Myocyte (in vitro differentiated cells): ENCODE measurements around the gene COQ2. TPM values are rescaled to one million over a fixed set of nuclear protein-coding genes. Genes with fewer than 3 reads are reported as not detected.
A peak's percentile ranks its signal among the peaks of the same experiment; 100 is the strongest.
"Not testable (repeated sequence)": the region's sequence is repeated elsewhere in the genome, so short reads cannot be mapped to it uniquely, and the experiment has no call there.

Experiments used
- DNase-seq: peaks from one replicate; pipeline ENCODE4 v3.0.0-alpha.2; 2012; ENCODE audit warnings: low read depth
- total RNA-seq: library from RNA; depleted of rRNA; stranded (reverse); fragments of >200 nt; gene quantifications from 2 replicates; pipeline ENCODE4 v1.2.3, GENCODE V29; 2014

COQ2 gene
- total RNA-seq, 1 donor from 2014 or later: 13.8 TPM

DNA sequence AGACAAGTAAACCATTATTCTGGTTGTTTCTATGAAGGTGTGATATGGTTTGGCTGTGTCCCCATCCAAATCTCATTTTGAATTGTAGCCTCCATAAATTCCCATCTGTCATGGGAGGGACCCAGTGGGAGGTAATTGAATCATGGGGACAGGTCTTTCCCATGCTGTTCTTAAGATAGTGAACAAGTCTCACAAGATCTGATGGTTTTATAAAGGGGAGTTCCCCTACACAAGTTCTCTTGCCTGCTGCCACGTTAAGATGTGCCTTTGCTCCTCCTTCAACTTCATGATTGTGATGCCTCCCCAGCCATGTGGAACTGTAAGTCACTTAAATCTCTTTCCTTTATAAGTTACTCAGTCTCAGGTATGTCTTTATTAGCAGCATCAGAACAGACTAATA, 3.8 kb upstream of the COQ2 start:
- not testable (repeated sequence) for DNase-seq

GRCh38 chr4:83285055-83285407, 433 bp upstream of the COQ2 start:
- DNase-seq: peak; percentile 58

DNA sequence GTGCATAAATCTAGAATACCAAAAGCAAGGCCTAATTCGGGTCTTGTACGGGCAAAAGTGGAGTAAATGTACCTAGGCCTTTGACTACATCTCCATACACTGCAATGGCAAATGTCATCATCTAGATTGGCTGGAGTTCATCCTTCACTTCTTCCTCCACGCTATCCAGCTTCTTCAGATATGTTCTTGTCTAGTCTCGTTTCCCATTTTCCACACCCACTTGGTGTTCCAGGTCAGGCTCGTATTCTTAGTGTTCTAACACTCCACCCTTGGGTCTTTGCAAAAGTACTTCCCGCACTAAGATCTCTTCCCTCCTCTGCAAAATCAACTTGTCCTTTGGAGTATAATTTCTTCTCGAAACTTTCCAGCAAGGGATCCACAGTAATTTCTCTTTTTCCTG, 1.4 kb downstream of the COQ2 start:
- DNase-seq: no peak

DNA sequence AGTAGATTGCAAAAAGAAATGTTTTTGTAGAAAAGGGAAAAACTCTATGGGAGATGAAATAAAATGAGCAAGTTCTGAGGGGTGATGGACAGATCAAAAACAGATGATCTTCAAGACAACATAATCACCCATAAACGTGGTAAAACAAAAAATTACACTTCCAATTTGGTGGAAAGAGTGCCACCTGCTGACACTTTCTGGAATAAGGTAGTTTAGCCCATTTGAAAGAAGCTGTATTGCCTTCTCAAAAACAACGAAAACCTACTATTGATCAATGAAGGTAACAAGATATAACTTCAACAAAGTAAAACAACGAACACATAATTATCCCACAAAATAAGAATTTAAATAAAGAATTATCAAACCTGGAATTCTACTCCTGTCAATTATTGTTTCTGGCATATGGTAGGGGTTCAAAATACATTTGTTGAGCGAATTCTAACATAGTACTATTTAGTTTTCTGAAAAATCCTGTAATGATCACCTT, 2.5 kb downstream of the COQ2 start:
- DNase-seq: peak; percentile 74

DNA sequence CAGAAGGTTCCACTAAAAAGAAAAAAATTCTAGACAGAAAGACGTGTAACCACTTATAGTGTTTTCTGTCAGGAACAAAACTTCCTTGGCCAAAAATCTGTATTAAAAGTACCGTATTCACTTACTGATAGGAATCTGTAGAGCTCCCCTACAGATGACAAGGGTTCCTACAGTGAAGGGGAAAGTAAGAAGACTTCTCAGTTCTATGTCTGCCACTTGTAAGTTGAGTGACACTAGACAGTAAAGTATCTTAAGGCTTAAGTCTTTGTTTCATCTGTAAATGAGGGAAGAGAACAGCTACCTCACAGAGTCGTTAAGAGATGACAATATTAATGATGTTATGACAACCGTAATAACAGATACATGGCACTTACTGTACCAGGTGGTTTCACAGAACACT, 3.3 kb downstream of the COQ2 start:
- no peak for DNase-seq

DNA sequence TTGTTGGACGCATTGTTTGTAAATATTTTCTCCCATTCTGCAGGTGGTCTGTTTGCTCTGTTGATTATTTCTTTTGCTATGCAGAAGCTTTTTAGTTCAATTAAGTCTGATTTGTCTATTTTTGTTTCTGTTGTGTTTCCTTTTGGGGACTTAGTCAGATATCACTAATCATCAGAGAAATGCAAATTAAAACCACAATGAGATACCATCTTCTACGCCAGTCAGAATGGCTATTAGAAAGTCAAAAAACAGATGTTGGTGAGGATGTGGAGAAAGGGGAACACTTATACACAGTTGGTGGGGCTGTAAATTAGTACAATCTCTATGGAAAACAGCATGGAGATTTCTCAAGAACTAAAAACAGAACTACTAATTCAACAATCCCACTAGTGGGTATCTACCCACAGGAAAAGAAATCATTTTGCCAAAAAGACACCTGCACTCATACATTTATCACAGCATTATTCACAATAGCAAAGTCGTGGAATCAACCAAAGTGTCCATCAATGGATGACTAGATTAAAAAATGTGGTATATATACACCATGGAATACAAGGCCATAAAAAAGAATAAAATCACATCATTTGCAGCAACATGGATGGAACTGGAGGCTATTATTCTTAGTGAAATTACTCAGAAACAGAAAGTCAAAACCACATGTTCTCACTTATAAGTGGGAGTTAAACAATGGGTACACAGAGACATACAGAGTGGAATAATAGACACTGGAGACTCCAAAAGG, 8.1 kb downstream of the COQ2 start:
- DNase-seq: no peak

- DNase-seq: not testable (repeated sequence)
Measured at GRCh38 chr4:83273926-83274325, 10.7 kb downstream of the COQ2 start.

- DNase-seq: no peak
Measured at GRCh38 chr4:83272900-83273299, 11.7 kb downstream of the COQ2 start.

GRCh38 chr4:83269256-83269655, 15.3 kb downstream of the COQ2 start:
- no peak for DNase-seq

GRCh38 chr4:83268491-83268890, 16.1 kb downstream of the COQ2 start:
- no peak for DNase-seq

GRCh38 chr4:83267830-83268475, 16.6 kb downstream of the COQ2 start:
- DNase-seq: no peak

- no peak for DNase-seq
Measured at GRCh38 chr4:83267121-83267829, 17.3 kb downstream of the COQ2 start.

GRCh38 chr4:83266689-83267088, 17.9 kb downstream of the COQ2 start:
- no peak for DNase-seq

DNA sequence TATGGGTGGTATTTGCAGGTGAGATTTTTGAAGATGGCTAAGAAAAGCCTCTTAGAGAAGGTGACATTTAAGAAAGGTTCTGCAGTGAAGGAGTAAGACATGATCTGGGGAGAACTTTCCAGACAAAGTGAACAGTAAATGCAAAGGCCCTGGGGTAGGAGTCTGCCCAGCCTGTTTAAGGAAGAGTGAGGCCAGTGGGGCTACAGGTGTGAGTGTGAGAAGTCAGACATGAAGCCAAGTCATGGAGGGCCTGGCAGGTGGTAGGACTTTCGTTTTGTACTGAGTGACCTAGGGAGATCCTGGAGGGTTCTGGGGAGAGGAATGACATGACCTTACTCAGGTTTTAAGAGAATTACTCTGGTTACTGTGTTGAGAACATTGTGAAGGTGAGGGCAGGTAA, 21.5 kb downstream of the COQ2 start:
- no peak for DNase-seq

DNA sequence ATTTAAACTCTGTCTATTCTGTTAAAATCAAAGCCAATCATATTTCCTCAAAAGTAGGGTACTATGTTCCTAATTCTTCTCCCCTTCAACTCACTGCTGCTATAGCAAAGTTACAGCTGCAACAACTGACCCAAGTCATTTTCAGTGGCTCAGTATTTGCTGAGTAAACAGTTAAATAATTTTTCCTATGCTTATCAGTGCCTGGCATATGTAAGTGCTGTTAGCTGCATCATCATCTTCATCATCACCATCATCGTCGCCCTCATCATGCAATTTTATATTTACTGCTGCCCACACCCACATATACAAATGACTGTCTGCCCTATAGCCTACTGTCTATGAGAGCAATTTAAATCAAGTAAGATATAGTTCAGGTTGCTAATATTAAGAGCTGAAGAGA, 21.9 kb downstream of the COQ2 start:
- no peak for DNase-seq

- no peak for DNase-seq
Measured at GRCh38 chr4:83261307-83261706, 23.3 kb downstream of the COQ2 start.

- DNase-seq: peak; percentile 27
Measured at GRCh38 chr4:83259586-83259985, 25.0 kb downstream of the COQ2 start.

GRCh38 chr4:83258461-83258860, 26.1 kb downstream of the COQ2 start:
- DNase-seq: no peak

GRCh38 chr4:83257811-83258210, 26.8 kb downstream of the COQ2 start:
- DNase-seq: no peak

GRCh38 chr4:83255584-83255983, 29.0 kb downstream of the COQ2 start:
- no peak for DNase-seq

- peak; percentile 72 for DNase-seq
Measured at GRCh38 chr4:83252782-83253405, 31.7 kb downstream of the COQ2 start.

DNA sequence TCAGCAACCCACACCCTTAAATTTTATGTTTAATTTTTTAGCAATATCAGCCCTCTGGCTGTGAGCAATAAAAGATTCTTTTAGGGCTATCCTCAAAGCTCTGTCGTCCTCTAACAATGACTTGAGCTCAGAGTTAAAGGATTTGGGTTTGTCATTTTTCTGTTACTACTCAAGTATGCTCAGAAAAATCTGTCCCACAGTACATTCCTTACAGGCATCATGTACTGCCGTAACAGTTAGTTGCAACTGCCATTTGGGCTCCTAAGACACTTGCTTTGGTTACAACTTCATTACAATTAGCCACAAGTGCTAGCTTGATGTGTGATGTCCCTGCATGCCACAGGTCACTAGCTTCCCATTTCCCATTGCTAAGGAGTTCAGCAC, 33.2 kb downstream of the COQ2 start:
- no peak for DNase-seq
